IPS DF 19.7 (cell line): Measurements from ENCODE around the gene SCARB1.
"Not testable (repeated sequence)": the region's sequence is repeated elsewhere in the genome, so short reads cannot be mapped to it uniquely, and the experiment has no call there.

Experiments used
- DNase-seq: peaks from one replicate; pipeline ENCODE4 v3.0.0-alpha.2; 2013; ENCODE audit warnings: low read depth, low spot score

Gene SCARB1, protein sequence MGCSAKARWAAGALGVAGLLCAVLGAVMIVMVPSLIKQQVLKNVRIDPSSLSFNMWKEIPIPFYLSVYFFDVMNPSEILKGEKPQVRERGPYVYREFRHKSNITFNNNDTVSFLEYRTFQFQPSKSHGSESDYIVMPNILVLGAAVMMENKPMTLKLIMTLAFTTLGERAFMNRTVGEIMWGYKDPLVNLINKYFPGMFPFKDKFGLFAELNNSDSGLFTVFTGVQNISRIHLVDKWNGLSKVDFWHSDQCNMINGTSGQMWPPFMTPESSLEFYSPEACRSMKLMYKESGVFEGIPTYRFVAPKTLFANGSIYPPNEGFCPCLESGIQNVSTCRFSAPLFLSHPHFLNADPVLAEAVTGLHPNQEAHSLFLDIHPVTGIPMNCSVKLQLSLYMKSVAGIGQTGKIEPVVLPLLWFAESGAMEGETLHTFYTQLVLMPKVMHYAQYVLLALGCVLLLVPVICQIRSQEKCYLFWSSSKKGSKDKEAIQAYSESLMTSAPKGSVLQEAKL

GRCh38 chr12:124863416-124864325 is at the start of gene SCARB1:
Gene SCARB1 (minus strand): TSS chr12:124863864. CDS start chr12:124863720, 144 bp downstream.
- no peak for DNase-seq

GRCh38 chr12:124912529-124913287 is 49.0 kb upstream of the SCARB1 start:
- DNase-seq, result not testable (repeated sequence)

DNA sequence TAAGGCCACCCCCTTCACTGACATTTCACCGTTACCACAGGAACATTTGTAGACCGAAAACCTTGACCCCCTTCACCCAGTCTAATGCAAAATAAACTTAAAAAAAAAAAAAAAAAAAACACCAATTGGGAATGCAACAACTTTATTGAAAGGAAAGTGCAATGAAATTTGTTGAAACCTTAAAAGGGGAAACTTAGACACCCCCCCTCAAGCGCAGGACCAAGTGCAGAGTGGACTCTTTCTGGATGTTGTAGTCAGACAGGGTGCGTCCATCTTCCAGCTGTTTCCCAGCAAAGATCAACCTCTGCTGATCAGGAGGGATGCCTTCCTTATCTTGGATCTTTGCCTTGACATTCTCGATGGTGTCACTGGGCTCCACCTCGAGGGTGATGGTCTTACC is 47.9 kb upstream of the SCARB1 start:
- DNase-seq, result not testable (repeated sequence)

DNA sequence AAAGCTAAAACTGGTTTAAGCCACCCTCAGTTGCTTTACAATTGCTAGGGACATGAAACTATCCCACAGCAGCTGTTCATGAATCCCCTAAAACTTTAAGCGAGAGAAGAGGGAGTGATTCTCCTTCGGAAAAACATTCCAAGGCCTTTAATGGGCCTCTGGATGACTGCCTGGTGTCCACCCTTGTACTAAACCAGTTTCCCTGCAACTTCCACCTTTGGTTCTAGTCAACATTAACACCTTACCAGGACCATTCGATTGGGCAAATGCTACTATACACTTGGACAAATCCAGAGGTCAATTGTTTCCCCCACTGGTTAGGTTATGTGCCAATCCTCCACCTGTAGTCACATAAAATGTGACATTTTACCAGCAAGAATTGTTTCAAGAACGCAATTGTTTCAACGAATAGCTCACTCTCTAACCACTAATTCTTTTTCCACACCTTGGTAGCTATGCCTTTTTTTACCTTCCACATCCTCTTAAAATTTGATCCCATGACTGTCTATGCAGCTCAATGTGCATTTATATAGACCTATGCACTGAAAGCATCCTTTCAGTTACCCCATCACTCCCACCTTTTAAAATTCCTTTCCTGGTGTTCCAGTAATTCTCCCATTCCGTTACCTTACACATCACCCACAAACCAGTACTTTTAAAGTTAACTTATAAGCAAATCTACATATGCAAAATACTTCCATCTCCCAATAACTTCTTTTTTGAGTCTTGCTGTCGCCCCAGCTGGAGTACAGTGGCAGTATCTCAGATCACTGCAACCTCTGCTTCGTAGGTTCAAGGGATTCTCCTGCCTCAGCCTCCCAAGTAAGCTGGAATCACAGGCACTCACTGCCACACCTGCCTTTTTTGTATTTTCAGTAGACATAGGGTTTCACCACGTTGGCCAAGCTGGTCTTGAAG is 47.2 kb upstream of the SCARB1 start:
- no peak for DNase-seq

DNA sequence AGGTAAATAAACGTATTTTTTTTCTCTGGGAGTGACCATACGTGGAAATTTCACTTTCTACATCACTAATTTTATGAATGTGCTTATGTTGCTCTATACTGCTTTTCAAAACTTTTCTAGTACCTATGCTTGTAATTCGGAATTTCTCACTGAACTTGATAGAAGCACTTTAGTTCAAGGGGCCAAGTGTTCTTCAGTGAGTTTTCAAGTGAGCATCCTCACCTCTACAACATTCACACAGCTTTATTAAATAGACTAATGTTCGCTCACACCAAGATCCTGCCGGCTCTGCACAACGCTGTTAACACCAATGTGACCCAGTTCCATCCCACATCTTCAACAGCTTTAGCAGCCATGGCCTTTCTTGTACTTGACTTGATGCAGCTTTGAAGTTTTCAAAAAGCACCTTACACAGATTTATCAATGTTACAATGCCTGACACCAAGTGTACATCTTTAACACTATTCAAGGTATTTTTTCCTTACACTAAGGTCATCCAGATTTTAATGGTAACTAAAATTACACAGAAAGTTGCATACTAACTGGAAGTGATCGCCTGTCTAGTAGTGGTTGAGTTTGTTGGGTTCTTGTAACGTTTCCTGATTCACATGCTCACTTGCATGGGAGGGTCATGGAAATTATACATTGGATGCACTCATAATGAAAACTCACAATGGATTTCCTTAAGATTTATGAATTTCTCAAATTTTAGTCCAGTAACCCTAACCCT is 46.3 kb upstream of the SCARB1 start:
- DNase-seq, result no peak

- DNase-seq, result no peak
Observed at GRCh38 chr12:124906606-124907261, 43.1 kb upstream of the SCARB1 start.

- no peak for DNase-seq
Observed at GRCh38 chr12:124904306-124905098, 40.8 kb upstream of the SCARB1 start.

DNA sequence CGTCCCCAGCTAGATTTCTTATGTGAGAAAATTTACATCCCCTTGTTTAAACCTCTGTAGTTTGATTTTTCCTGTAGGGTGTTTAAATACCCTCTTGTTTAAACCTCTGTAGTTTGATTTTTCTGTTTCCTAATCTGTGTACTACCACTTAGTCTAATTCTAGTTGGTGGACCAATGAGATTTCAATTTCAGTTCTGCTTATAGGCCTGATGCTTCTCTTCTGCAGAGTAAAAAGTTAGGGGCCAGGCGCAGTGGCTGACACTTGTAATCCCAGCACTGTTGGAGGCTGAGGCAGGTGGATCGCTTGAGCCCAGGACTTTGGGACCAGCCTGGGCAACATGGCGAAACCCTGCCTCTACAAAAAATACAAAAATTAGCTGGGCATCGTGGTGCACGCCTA is 39.3 kb upstream of the SCARB1 start:
- no peak for DNase-seq

GRCh38 chr12:124901003-124901402 is 37.3 kb upstream of the SCARB1 start:
- no peak for DNase-seq

DNA sequence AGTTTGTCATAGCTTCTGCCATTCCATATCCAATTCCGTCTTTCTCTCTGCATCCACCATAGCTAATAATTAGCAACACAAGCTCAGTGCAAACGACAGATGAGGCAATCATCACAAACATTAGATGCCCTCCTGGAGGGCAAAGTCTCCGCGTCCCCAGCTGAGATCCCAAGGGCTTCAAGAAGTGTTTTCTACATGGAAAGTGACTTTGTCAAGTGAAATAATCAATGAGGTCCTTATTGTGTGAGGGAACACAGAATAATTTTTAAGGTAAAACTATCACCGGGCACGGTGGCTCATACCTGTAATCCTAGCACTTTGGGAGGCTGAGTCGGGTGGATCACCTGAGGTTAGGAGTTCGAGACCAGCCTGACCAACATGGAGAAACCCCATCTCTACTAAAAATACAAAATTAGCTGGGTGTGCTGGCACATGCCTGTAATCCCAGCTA is 36.7 kb upstream of the SCARB1 start:
- not testable (repeated sequence) for DNase-seq

DNA sequence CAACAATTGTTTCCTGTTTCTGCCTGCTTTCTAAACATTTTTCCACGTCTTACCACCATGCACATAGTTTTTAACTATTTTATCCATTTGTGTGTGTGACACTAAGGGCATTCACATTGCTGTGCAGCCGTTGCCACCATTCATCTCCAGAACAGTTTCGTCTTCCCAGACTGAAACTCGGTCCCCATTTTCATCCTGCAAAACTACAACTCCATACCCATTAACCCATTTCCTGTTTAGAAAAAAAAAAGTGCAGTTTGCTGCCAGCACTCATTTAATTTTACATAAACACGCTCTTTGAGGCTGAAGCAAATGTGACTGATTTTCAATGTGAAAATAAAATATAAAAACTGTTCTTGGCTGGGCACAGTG is 35.2 kb upstream of the SCARB1 start:
- no peak for DNase-seq

- no peak for DNase-seq
Observed at GRCh38 chr12:124898200-124898922, 34.7 kb upstream of the SCARB1 start.

DNA sequence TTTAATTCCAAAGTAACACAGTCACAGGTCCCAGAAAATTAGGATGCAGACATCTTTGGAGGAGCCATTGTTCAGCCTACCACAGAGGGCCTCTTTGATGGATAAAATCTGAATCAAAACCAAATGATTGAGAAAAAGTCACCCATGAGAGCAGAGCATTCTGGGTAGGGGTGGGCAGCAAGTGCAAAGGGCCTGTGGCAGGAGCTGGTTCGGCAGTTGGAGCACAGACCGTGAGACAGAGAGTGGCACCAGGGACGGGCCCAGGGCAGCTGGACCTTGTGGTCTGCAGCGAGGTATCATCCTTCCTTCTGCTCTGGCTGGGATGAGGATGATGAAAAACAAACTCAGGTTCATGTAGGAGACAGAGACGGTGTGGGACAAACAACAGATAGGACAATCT is 32.8 kb upstream of the SCARB1 start:
- DNase-seq, result no peak

DNA sequence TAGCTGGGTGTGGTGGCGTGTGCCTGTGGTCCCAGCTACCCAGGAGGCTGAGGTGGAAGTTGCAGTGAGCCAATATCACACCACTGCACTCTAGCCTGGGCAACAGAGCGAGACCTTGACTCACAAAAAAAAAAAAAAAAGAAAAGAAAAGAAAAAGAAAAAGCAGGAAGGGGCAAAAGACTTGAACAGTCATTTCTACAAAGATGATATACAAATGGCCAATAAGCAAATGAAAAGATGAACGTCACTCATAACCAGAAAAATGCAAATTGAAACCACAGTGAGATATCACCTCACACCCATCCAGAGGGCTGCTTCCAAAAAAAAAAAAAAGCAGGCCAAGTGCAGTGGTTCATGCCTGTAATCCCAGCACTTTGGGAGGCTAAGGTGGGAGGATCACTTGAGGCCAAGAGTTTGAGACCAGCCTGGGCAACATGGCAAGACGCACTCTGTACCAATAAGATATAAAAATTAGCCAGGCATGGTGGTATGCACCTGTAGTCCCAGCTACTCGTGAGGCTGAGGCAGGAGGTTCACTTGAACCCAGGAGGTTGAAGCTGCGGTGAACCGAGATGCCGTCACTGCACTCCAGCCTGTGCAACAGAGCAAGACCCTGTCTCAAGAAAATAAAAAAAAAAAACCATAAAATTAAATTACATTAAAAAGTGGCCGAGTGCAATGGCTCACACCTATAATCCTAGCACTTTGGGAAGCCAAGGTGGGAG is 30.3 kb upstream of the SCARB1 start:
- DNase-seq, result no peak

DNA sequence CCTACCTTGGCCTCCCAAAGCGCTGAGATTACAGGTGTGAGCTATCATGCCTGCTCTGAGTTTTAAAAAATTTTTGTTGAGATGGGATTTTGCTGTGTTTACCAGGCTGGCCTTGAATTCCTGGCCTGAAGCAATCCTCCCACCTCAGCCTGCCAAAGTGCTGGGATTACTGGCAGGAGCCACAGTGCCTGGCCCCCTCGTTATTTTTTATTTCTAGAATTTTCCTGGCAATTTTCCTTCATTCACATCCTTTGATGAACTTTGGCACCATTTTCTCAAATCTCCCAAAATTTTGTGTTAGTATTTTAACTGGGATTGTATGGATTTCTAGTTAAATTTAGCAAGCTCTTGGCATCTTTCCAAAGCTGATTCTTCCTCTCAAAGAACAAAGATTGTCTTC is 24.6 kb upstream of the SCARB1 start:
- DNase-seq, result no peak

DNA sequence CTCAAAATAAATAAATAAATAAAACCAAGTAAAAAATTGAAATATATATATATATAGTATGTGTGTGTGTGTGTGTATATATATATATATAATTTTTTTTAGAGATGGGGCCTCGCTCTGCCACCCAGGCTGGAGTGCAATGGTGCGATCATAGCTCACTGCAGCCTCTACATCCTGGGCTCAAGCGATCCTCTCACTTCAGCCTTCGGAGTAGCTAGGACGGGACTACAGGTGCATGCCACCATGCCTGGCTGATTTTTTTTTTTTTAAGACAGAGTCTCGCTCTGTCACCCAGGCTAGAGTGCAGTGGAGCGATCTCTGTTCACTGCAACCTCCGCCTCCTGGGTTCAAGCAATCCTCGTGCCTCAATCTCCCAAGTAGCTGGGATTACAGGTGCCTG is 24.1 kb upstream of the SCARB1 start:
- not testable (repeated sequence) for DNase-seq
